Colonic mucosa (tissue), 4 donors: ENCODE data around the gene MLANA. TPM values are rescaled to one million over a fixed set of nuclear protein-coding genes. Genes with fewer than 3 reads are reported as not detected.

Source experiments
- DNase-seq: peaks from one replicate; pipeline ENCODE4 v3.0.0-alpha.2; 2020
- H3K27ac ChIP-seq: fragments of 200-600 bp; one replicate; pipeline ENCODE4 v1.8.0; 2021
- H3K27me3 ChIP-seq: fragments of 200-600 bp; one replicate; pipeline ENCODE4 v1.8.0; 2021
- H3K36me3 ChIP-seq: fragments of 200-600 bp; one replicate; pipeline ENCODE4 v1.8.0; 2021
- H3K4me1 ChIP-seq: fragments of 200-600 bp; one replicate; pipeline ENCODE4 v1.8.0; 2021; ENCODE audit warnings: mild to moderate bottlenecking
- H3K4me3 ChIP-seq: fragments of 200-600 bp; one replicate; pipeline ENCODE4 v1.8.0; 2021
- H3K9ac ChIP-seq, 2 donors: one replicate each; pipeline ENCODE4 v1.7.0; 2013; ENCODE audit warnings: control low read depth in 2 of 2, low read depth in 2 of 2, low read length in 2 of 2
- H3K9me3 ChIP-seq: fragments of 200-600 bp; one replicate; pipeline ENCODE4 v1.8.0; 2021
- intact Hi-C: fragments of 100-400 bp; cut with DNase I; formaldehyde crosslinking; loops from one replicate; pipeline ENCODE4 v1.14.1; 2022
- total RNA-seq, 2 donors: library from RNA; stranded (reverse); fragmentation: NEBNext Ultra II Directional in 1 of 2; extraction: Animal tissue kit (Norgen Biotek cat#: 25700) in 1 of 2; gene quantifications; one replicate each; pipeline ENCODE4 v1.2.1, GENCODE V29; 2021
- TF ChIP-seq, protein P1 (sequence below): fragments of 200-600 bp; IDR thresholded peaks from one replicate; pipeline ENCODE4 v1.8.0; 2022; ENCODE audit warnings: antibody characterized with exemption, mild to moderate bottlenecking
- donor health status: healthy.
- donor health status: DM: no; HTN: no; CAD: no.
- donor health status: DM: no; HTN: no; CAD: no.

Gene MLANA
- total RNA-seq, 2 donors from 2014 or later, result not detected

DNA sequence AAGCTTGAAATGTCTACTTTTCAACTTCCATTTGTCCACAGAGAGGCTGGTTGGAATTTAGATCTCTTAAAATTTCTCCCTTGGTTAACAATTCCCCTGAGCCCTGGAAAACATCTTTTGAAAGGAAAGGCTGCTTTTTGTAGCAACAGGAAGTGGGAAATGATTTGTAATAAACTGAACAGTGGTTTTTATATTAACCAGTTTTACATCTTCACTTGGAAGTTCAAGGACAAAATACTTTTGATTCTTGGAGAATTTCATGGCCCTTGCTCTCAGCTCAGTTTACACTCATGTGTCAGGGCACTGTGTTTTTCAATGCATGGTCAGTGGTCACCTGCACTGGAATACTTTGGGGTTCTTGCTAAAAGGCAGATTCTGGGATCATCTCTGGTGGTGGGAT, 9.9 kb downstream of the MLANA start:
- H3K27me3 ChIP-seq, result no peaks in the 10 kb centered on the region
- no peaks in the 10 kb centered on the region for H3K9me3 ChIP-seq
- no peak overlapping the region for H3K9ac ChIP-seq
- intact Hi-C loops, result no loop called here
- TF ChIP-seq, protein P1, sequence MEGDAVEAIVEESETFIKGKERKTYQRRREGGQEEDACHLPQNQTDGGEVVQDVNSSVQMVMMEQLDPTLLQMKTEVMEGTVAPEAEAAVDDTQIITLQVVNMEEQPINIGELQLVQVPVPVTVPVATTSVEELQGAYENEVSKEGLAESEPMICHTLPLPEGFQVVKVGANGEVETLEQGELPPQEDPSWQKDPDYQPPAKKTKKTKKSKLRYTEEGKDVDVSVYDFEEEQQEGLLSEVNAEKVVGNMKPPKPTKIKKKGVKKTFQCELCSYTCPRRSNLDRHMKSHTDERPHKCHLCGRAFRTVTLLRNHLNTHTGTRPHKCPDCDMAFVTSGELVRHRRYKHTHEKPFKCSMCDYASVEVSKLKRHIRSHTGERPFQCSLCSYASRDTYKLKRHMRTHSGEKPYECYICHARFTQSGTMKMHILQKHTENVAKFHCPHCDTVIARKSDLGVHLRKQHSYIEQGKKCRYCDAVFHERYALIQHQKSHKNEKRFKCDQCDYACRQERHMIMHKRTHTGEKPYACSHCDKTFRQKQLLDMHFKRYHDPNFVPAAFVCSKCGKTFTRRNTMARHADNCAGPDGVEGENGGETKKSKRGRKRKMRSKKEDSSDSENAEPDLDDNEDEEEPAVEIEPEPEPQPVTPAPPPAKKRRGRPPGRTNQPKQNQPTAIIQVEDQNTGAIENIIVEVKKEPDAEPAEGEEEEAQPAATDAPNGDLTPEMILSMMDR, result no peak
- no peak overlapping the region for H3K27ac ChIP-seq
- no peak for DNase-seq
- H3K4me1 ChIP-seq, result no peaks in the 10 kb centered on the region
- no peak overlapping the region for H3K4me3 ChIP-seq
- no peaks in the 10 kb centered on the region for H3K36me3 ChIP-seq

DNA sequence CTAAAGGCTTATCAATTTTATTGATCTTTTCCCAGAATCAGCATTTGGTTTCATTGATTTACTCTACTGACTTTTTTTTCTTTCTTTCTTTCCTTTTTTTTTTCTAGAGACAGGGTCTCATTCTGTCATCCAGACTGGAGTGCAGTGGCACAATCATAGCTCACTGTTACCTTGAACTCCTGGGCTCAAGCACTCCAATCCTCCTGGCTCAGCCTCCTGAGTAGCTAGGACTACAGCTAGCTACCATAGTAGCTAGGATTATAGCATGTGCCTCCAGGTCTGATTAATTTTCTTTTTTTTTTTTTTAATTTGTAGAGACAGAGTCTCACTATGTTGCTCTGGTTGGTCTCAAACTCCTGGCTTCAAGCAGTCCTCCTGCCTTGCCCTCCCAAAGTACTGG, 11.7 kb downstream of the MLANA start:
- H3K27me3 ChIP-seq, result no peaks in the 10 kb centered on the region
- no peaks in the 10 kb centered on the region for H3K4me1 ChIP-seq
- H3K9me3 ChIP-seq, result no peaks in the 10 kb centered on the region
- H3K4me3 ChIP-seq, result no peak overlapping the region
- TF ChIP-seq, protein P1, result no peak
- no peaks in the 10 kb centered on the region for H3K36me3 ChIP-seq
- no peak for DNase-seq
- intact Hi-C loops, result no loop called here
- H3K9ac ChIP-seq, result no peak overlapping the region
- no peak overlapping the region for H3K27ac ChIP-seq

DNA sequence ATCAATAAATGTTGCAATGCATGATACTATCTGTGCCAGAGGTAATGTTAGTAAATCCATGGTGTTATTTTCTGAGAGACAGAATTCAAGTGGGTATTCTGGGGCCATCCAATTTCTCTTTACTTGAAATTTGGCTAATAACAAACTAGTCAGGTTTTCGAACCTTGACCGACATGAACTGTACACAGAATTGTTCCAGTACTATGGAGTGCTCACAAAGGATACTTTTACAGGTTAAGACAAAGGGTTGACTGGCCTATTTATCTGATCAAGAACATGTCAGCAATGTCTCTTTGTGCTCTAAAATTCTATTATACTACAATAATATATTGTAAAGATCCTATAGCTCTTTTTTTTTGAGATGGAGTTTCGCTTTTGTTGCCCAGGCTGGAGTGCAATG, 18.2 kb downstream of the MLANA start:
- Histone ChIP-seq H3K4me3 (no peak overlapping the region), H3K27me3 (no peaks in the 10 kb centered on the region), H3K9ac (no peak overlapping the region), H3K4me1 (no peaks in the 10 kb centered on the region), H3K36me3 (no peaks in the 10 kb centered on the region), H3K9me3 (no peaks in the 10 kb centered on the region), H3K27ac (no peak overlapping the region)
- DNase-seq, result no peak
- TF ChIP-seq, protein P1, result no peak
- intact Hi-C loops, result no loop called here

DNA sequence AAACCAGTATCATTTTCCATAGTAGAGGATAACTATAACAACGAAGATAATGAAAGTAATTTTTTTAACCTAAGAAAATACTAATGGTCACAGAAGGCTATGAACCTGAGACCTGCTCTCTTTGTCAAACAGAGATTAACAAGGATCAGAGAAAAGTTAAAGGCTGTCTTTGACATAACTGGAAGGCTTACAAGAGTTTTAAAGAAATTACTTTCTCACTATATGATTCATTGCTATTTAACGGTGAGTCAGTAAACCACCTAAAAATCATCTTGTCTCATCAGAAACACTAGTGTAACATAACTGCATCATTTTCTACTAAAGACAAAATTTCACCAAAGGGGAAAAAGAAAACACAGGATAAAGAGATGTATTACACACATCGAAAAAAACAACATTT, 19.3 kb downstream of the MLANA start:
- no peak for DNase-seq
- Histone ChIP-seq H3K4me3 (no peak overlapping the region), H3K9ac (no peak overlapping the region), H3K36me3 (no peaks in the 10 kb centered on the region), H3K27ac (no peak overlapping the region), H3K4me1 (no peaks in the 10 kb centered on the region), H3K27me3 (no peaks in the 10 kb centered on the region), H3K9me3 (no peaks in the 10 kb centered on the region)
- intact Hi-C loops, result no loop called here
- TF ChIP-seq, protein P1, result no peak

DNA sequence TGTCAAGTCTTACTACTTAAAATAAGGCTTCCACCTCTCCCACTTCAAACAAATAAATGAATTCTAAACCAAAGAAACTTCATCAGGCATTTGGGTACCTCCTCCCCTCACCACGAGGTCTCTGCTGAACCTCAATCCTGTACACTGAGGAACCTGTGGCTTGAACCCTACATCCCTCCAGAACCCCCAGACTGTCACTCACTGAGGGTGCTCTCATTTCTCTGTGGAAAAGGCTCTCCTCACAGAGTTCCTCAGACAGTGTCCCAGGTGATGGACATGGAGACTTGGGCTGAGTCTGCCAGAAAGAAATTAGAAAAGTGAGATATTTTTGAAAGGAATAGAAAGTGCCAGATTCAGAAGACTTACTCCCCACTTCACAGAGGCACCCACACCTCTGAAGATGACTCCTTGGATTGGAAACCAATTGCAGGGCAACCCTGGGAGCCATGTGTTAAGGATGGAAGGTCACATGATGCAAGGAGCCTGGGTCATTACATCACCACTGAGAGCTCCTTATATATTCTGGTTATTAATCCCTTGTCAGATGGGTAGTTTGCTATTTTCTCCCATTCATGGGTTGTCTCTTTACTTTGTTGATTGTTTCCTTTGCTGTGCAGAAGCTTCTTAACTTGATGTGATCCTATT, 19.8 kb downstream of the MLANA start:
- Histone ChIP-seq H3K27ac (no peak overlapping the region), H3K27me3 (no peaks in the 10 kb centered on the region), H3K36me3 (no peaks in the 10 kb centered on the region), H3K4me1 (no peaks in the 10 kb centered on the region), H3K9ac (no peak overlapping the region), H3K4me3 (no peak overlapping the region), H3K9me3 (no peaks in the 10 kb centered on the region)
- TF ChIP-seq, protein P1, result no peak
- intact Hi-C loops, result no loop called here
- DNase-seq, result no peak
